ENCODE results near the gene SCG2. TPM values are rescaled to one million over a fixed set of nuclear protein-coding genes. Genes with fewer than 3 reads are reported as not detected.

SCG2 gene
- total RNA-seq, 1 donor from 2014 or later: not detected

DNA sequence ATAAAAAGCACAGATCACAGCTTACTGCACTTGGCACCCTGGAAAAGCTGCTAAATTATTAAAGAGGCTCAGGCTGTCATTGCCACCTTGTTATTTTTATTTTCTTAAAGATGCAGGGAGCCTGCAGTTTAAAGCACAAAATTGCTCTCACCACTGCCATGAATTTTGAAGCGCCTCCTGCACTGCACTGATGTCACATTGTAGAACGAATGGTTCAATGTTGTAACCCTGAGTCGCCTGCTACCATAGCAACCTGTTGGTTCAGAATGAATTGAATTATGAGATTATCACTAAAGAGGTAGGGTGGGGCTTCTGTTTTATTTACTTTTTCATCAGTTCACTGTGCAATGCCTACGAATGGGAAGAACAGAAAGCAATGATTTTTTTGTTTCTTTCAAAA, 16.5 kb downstream of the SCG2 start:
- Mint-ChIP-seq H3K9me3 (no peaks in the 10 kb centered on the region), H3K27me3 (ENCODE audit: insufficient read depth) (no peaks in the 10 kb centered on the region), H3K27ac (no peak overlapping the region), H3K36me3 (ENCODE audit: low read depth) (no peaks in the 10 kb centered on the region), H3K4me3 (no peak overlapping the region), H3K4me1 (ENCODE audit: low read depth) (no peaks in the 10 kb centered on the region)
- no peak for DNase-seq (ENCODE audit: low spot score)
- intact Hi-C loops (cut with micrococcal nuclease): no loop called here

DNA sequence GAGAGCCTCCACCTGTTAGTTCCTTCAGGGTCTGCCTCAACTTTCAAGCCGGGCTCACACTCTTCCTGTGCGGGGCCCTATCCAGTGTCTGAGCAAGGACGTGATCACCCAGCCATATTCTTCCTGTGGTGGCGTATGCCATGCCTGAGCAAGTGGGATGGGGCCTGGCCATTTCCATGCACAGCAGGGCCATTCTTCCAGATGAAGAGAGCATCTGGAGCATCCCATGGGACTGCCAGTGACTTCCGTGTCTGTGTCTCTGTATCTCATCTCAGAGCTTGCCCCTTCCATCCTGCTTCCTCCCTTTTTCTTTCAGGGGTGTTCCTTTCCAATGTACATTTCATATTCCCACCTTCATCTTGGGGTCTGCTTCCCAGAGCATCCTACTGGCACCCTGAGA, 20.2 kb downstream of the SCG2 start:
- H3K9me3 Mint-ChIP-seq: no peaks in the 10 kb centered on the region
- H3K27me3 Mint-ChIP-seq (ENCODE audit: insufficient read depth): no peaks in the 10 kb centered on the region
- intact Hi-C loops (cut with micrococcal nuclease): no loop called here

DNA sequence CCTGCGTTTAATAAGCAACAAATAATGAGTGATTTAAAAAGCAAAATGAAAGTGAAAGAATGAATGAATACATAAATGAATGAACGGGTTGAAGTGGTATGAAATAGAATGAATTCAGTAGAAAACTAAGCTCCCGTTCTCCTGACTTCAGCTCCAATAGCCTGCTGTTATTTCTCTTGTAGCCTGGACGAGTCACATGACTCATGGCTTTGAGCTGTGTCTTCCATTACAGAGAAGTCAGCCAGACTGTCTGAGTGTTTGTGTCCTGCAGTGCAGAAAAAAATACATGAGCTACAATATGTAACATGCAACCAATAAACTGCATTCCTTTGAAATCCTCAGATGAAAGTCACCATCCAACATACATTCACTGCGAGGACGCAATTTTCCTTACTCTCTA, 21.2 kb downstream of the SCG2 start:
- H3K9me3 Mint-ChIP-seq: no peaks in the 10 kb centered on the region
- no peak for DNase-seq (ENCODE audit: low spot score)
- H3K4me3 Mint-ChIP-seq: no peak overlapping the region
- no peaks in the 10 kb centered on the region for H3K4me1 Mint-ChIP-seq (ENCODE audit: low read depth)
- no peaks in the 10 kb centered on the region for H3K36me3 Mint-ChIP-seq (ENCODE audit: low read depth)
- intact Hi-C loops (cut with micrococcal nuclease): no loop called here
- H3K27ac Mint-ChIP-seq: no peak overlapping the region
- no peaks in the 10 kb centered on the region for H3K27me3 Mint-ChIP-seq (ENCODE audit: insufficient read depth)

More for the DNA sequence above, 20.2 kb downstream of the SCG2 start:
- no peaks in the 10 kb centered on the region for H3K36me3 Mint-ChIP-seq (ENCODE audit: low read depth)
- no peak overlapping the region for H3K4me3 Mint-ChIP-seq
- no peak overlapping the region for H3K27ac Mint-ChIP-seq
- no peaks in the 10 kb centered on the region for H3K4me1 Mint-ChIP-seq (ENCODE audit: low read depth)
- DNase-seq (ENCODE audit: low spot score): no peak

- Mint-ChIP-seq H3K27ac (no peak overlapping the region), H3K36me3 (ENCODE audit: low read depth) (no peaks in the 10 kb centered on the region), H3K4me3 (no peak overlapping the region), H3K27me3 (ENCODE audit: insufficient read depth) (peaks cover 3% of the 10 kb centered on the region), H3K9me3 (no peaks in the 10 kb centered on the region), H3K4me1 (ENCODE audit: low read depth) (no peaks in the 10 kb centered on the region)
- intact Hi-C loops (cut with micrococcal nuclease): no loop called here
- no peak for DNase-seq (ENCODE audit: low spot score)
Observed at GRCh38 chr2:223578846-223579245, 23.3 kb downstream of the SCG2 start.

DNA sequence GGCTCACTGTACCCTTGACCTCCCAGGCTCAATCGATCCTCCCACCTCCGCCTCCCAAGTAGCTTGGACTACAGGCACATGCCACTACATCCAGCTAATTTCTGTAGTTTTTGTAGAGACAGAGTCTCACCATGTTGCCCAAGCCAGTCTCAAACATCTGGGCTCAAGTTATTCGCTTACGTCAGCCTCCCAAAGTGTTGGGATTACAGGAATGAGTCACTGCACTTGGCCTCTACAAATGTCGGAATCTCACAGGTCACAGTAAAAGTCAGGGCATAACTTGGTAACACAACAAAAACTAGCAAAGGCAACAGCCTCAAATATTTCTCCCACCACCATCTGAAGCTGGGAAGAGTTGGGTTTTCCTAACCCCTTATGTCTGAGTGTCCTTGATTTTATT, 25.3 kb downstream of the SCG2 start:
- Mint-ChIP-seq H3K4me1 (ENCODE audit: low read depth) (no peaks in the 10 kb centered on the region), H3K36me3 (ENCODE audit: low read depth) (no peaks in the 10 kb centered on the region), H3K27ac (no peak overlapping the region), H3K27me3 (ENCODE audit: insufficient read depth) (peaks cover 3% of the 10 kb centered on the region), H3K9me3 (no peaks in the 10 kb centered on the region), H3K4me3 (no peak overlapping the region)
- intact Hi-C loops (cut with micrococcal nuclease): no loop called here
- no peak for DNase-seq (ENCODE audit: low spot score)

DNA sequence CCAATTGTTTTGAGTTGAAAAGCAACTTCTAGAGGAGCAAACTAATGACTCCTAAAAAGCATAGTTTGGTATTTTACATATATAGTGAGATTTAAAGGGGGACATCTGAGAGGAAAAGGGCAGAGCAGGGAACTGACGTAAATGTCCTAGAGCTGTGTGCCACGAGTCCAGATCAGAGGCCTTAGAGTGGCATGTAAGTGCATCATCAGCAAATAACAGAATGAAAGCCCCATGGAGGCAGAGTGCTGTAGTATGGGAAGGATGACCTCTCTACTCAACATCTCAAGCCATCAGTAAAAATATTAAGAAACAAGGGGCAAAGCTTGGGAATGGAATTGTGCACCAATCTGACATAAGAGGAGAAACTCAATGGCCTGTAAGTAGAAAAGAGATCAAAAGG, 31.4 kb downstream of the SCG2 start:
- H3K36me3 Mint-ChIP-seq (ENCODE audit: low read depth): no peaks in the 10 kb centered on the region
- H3K4me3 Mint-ChIP-seq: no peak overlapping the region
- intact Hi-C loops (cut with micrococcal nuclease): no loop called here
- H3K27me3 Mint-ChIP-seq (ENCODE audit: insufficient read depth): peaks cover 5% of the 10 kb centered on the region
- H3K9me3 Mint-ChIP-seq: no peaks in the 10 kb centered on the region
- no peaks in the 10 kb centered on the region for H3K4me1 Mint-ChIP-seq (ENCODE audit: low read depth)
- no peak for DNase-seq (ENCODE audit: low spot score)
- H3K27ac Mint-ChIP-seq: no peak overlapping the region

- Mint-ChIP-seq H3K9me3 (no peaks in the 10 kb centered on the region), H3K27me3 (ENCODE audit: insufficient read depth) (peaks cover 2% of the 10 kb centered on the region), H3K4me1 (ENCODE audit: low read depth) (no peaks in the 10 kb centered on the region), H3K36me3 (ENCODE audit: low read depth) (no peaks in the 10 kb centered on the region), H3K27ac (no peak overlapping the region), H3K4me3 (no peak overlapping the region)
- intact Hi-C loops (cut with micrococcal nuclease): no loop called here
- no peak for DNase-seq (ENCODE audit: low spot score)
Observed at GRCh38 chr2:223566396-223566795, 35.8 kb downstream of the SCG2 start.

DNA sequence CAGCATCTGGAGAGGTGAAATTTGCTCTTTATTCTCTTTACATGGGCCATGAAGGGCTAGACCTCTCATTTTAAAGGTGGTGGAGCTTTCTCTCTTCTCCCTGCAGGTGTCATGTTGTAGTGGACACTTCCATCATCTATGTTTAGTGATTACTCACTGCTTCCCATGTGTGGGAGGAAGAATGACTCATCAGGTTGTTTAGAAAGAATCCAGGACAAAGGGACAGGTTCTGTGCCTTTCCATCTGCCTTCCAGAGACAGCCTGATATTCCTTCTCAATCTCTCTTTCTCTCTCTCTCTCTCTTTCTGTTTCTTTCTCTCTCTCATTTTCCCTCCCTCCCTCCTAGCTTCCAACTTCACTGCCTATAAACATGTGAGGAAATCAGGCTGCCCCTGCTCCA, 38.7 kb downstream of the SCG2 start:
- no peaks in the 10 kb centered on the region for H3K9me3 Mint-ChIP-seq
- H3K27ac Mint-ChIP-seq: no peak overlapping the region
- intact Hi-C loops (cut with micrococcal nuclease): loop anchor here (5.0 kb wide), 1 partner anchor 1099 kb away; no protein-coding TSS in a partner anchor
- no peak for DNase-seq (ENCODE audit: low spot score)
- no peaks in the 10 kb centered on the region for H3K36me3 Mint-ChIP-seq (ENCODE audit: low read depth)
- no peak overlapping the region for H3K4me3 Mint-ChIP-seq
- peaks cover 6% of the 10 kb centered on the region for H3K4me1 Mint-ChIP-seq (ENCODE audit: low read depth)
- H3K27me3 Mint-ChIP-seq (ENCODE audit: insufficient read depth): peaks cover 1% of the 10 kb centered on the region

GRCh38 chr2:223562078-223562477, 40.1 kb downstream of the SCG2 start:
- no peak for DNase-seq (ENCODE audit: low spot score)
- Mint-ChIP-seq H3K36me3 (ENCODE audit: low read depth) (no peaks in the 10 kb centered on the region), H3K9me3 (no peaks in the 10 kb centered on the region), H3K27me3 (ENCODE audit: insufficient read depth) (peaks cover 1% of the 10 kb centered on the region), H3K4me3 (no peak overlapping the region), H3K4me1 (ENCODE audit: low read depth) (peaks cover 6% of the 10 kb centered on the region), H3K27ac (no peak overlapping the region)
- intact Hi-C loops (cut with micrococcal nuclease): loop anchor here (5.0 kb wide), 1 partner anchor 1100 kb away; no protein-coding TSS in a partner anchor

GRCh38 chr2:223560749-223561435, 41.3 kb downstream of the SCG2 start:
- no peaks in the 10 kb centered on the region for H3K36me3 Mint-ChIP-seq (ENCODE audit: low read depth)
- no peak overlapping the region for H3K27ac Mint-ChIP-seq
- H3K4me1 Mint-ChIP-seq (ENCODE audit: low read depth): peaks cover 6% of the 10 kb centered on the region
- peaks cover 1% of the 10 kb centered on the region for H3K27me3 Mint-ChIP-seq (ENCODE audit: insufficient read depth)
- H3K4me3 Mint-ChIP-seq: no peak overlapping the region
- DNase-seq (ENCODE audit: low spot score): no peak
- intact Hi-C loops (cut with micrococcal nuclease): loop anchor here (5.0 kb wide), 1 partner anchor 1101 kb away; no protein-coding TSS in a partner anchor
- no peaks in the 10 kb centered on the region for H3K9me3 Mint-ChIP-seq

- Mint-ChIP-seq H3K27ac (no peak overlapping the region), H3K27me3 (ENCODE audit: insufficient read depth) (peaks cover 1% of the 10 kb centered on the region), H3K36me3 (ENCODE audit: low read depth) (no peaks in the 10 kb centered on the region), H3K9me3 (no peaks in the 10 kb centered on the region), H3K4me3 (no peak overlapping the region), H3K4me1 (ENCODE audit: low read depth) (peaks cover 6% of the 10 kb centered on the region)
- no peak for DNase-seq (ENCODE audit: low spot score)
- intact Hi-C loops (cut with micrococcal nuclease): no loop called here
Observed at GRCh38 chr2:223558970-223559369, 43.2 kb downstream of the SCG2 start.

DNA sequence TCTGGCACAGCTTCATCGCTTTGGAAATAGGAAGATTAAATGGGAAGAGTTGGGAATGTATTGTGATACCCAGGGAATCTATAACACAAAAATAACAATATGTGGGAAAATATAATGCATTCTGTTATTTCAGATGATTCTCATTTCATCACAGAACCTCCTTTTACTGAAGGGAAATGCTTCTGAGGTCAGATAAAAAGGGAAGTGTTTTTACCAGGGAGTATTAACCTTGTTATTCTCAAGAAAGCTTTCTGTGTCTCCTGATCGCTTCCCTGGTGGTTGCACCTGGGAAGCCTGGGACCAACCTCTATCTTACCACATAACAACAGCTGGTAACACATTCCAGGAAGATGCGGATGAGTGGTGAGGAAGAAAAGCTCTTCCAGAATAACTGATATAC, 47.2 kb downstream of the SCG2 start:
- H3K27ac Mint-ChIP-seq: no peak overlapping the region
- no peak overlapping the region for H3K4me3 Mint-ChIP-seq
- H3K4me1 Mint-ChIP-seq (ENCODE audit: low read depth): peaks cover 6% of the 10 kb centered on the region
- intact Hi-C loops (cut with micrococcal nuclease): no loop called here
- no peaks in the 10 kb centered on the region for H3K9me3 Mint-ChIP-seq
- DNase-seq (ENCODE audit: low spot score): no peak
- H3K36me3 Mint-ChIP-seq (ENCODE audit: low read depth): no peaks in the 10 kb centered on the region
- peaks cover 1% of the 10 kb centered on the region for H3K27me3 Mint-ChIP-seq (ENCODE audit: insufficient read depth)

DNA sequence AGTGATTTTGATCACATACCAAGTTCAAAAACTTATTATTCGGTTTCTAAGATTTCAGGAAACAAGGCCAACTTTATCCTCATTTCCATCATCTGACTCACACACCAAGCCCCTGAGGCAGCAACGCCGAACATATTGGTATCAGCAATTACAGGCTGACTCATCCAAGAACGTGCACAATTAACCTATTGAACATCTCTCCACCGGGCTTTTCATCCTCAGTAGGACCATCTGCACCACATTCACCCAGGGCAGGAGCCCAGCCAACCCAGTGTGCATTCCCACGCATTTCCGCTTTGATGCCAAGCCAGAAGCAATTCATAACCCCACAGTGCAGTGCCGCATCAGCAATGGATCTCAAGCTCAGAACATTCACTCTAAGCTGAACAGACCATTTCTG, 52.9 kb downstream of the SCG2 start:
- no peaks in the 10 kb centered on the region for H3K9me3 Mint-ChIP-seq

GRCh38 chr2:223548194-223548593, 54.0 kb downstream of the SCG2 start:
- H3K36me3 Mint-ChIP-seq (ENCODE audit: low read depth): no peaks in the 10 kb centered on the region
- intact Hi-C loops (cut with micrococcal nuclease): no loop called here
- H3K4me3 Mint-ChIP-seq: no peak overlapping the region
- H3K9me3 Mint-ChIP-seq: no peaks in the 10 kb centered on the region
- no peak for DNase-seq (ENCODE audit: low spot score)
- H3K4me1 Mint-ChIP-seq (ENCODE audit: low read depth): no peaks in the 10 kb centered on the region
- H3K27me3 Mint-ChIP-seq (ENCODE audit: insufficient read depth): no peaks in the 10 kb centered on the region
- no peak overlapping the region for H3K27ac Mint-ChIP-seq

More for the DNA sequence above, 52.9 kb downstream of the SCG2 start:
- Mint-ChIP-seq H3K27me3 (ENCODE audit: insufficient read depth) (no peaks in the 10 kb centered on the region), H3K4me1 (ENCODE audit: low read depth) (no peaks in the 10 kb centered on the region), H3K36me3 (ENCODE audit: low read depth) (no peaks in the 10 kb centered on the region), H3K27ac (no peak overlapping the region), H3K4me3 (no peak overlapping the region)
- intact Hi-C loops (cut with micrococcal nuclease): no loop called here
- no peak for DNase-seq (ENCODE audit: low spot score)
